Dermis microvascular lymphatic vessel endothelial cell (primary cell): ENCODE data around the gene CGNL1. TPM values are rescaled to one million over a fixed set of nuclear protein-coding genes. Genes with fewer than 3 reads are reported as not detected.
A peak's percentile ranks its signal among the peaks of the same experiment; 100 is the strongest.

Experiments used
- DNase-seq, 2 donors: peaks; one replicate each; pipeline versions ENCODE4 v3.0.0 to v3.0.0-alpha.2; 2010; ENCODE audit warnings: low read depth in 2 of 2
- total RNA-seq: library from RNA; depleted of rRNA; stranded (reverse); fragments of >200 nt; gene quantifications from 2 replicates; pipeline ENCODE4 v1.2.1, GENCODE V29; 2014

CGNL1 gene
- total RNA-seq, 1 donor from 2014 or later: 25.7 TPM

GRCh38 chr15:57348081-57348480, 28.2 kb upstream of the CGNL1 start:
- DNase-seq: no peak

- no peak for DNase-seq
These were observed 23.6 kb upstream of the CGNL1 start for GRCh38 chr15:57352535-57353316.

- no peak for DNase-seq
These were observed 22.9 kb upstream of the CGNL1 start for GRCh38 chr15:57353317-57353804.

- DNase-seq: no peak
These were observed 21.7 kb upstream of the CGNL1 start for GRCh38 chr15:57354436-57355123.

DNA sequence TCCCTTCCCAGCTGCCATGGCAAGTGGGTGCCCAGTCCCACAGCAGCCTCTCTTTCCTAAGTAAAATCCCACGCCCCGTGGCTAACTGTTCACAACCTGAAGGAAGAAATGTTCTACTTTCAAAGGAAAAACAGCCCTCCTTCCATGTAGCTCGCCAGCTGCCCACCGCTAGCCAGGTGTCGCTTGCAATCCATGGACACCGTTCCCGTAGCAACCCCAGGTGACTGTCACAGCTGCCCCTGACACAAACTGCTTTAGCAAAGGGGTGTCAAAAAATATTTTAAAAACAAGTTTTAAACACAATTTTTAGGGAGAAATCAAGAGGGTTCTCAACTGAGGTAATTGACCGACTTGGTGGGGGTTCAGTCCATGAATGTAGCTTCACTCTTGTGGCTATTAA, 21.0 kb upstream of the CGNL1 start:
- no peak for DNase-seq

- no peak for DNase-seq
These were observed 20.1 kb upstream of the CGNL1 start for GRCh38 chr15:57356178-57356577.

- peak in 1 of 2 donors; percentile 54 for DNase-seq
These were observed 19.7 kb upstream of the CGNL1 start for GRCh38 chr15:57356636-57357035.

DNA sequence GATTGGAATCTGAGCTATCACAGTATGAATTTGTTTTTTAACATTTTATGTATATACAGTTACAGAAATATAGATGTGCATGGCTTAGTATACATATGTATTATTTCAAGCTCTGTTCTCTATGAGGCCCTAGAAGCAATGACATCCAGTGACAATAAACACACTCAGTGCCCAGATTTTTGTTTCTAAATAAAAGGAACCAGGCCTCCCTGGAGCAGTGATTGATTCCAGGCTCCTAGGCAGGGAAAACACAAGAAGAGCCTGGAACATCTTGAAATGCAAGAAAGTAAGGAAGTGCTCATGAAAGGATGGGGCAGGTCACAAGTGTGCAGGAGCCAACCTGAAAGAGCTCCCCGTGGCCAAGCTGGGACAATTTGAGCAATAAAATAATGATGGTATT, 18.5 kb upstream of the CGNL1 start:
- DNase-seq: no peak

DNA sequence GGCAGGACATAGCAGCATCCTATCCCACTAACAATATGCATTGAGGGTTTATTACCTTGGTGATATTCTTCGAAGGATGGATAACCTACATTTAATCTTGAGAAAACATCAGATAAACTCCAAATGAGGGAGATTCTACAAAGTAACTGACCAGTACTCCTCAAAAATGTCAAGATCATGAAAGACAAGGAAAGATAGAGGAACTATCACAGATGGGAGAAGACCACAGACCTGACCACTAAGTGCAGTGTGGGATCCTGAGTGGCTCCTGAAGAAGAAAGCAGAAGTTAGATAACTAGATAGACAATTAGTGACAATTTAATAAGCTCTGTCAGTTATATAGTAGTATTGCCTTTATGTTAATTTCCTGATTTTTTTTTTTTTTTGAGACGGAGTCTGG, 17.7 kb upstream of the CGNL1 start:
- no peak for DNase-seq

DNA sequence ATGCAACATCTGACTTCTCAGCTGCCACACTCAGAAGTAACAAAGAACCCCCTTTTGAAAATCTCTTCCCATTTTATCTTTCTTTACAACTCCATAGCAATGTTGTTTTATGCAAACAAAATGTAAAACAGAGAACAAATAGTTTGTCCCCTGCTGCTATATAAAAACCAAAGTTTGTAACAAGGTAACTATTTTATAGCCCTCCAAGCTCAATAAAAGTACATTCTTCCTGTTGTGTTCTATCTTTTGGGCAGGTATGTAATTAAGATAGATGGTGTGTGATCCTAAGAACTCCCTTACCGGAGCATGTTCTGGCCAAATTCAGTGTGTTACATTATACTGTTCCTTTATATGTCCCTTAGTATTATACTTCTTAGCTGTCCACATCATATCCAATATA, 12.6 kb upstream of the CGNL1 start:
- no peak for DNase-seq

- DNase-seq: no peak
These were observed 11.9 kb upstream of the CGNL1 start for GRCh38 chr15:57364282-57365007.

- no peak for DNase-seq
These were observed 8.7 kb upstream of the CGNL1 start for GRCh38 chr15:57367556-57367955.

- no peak for DNase-seq
These were observed 5.4 kb upstream of the CGNL1 start for GRCh38 chr15:57370929-57371328.

DNA sequence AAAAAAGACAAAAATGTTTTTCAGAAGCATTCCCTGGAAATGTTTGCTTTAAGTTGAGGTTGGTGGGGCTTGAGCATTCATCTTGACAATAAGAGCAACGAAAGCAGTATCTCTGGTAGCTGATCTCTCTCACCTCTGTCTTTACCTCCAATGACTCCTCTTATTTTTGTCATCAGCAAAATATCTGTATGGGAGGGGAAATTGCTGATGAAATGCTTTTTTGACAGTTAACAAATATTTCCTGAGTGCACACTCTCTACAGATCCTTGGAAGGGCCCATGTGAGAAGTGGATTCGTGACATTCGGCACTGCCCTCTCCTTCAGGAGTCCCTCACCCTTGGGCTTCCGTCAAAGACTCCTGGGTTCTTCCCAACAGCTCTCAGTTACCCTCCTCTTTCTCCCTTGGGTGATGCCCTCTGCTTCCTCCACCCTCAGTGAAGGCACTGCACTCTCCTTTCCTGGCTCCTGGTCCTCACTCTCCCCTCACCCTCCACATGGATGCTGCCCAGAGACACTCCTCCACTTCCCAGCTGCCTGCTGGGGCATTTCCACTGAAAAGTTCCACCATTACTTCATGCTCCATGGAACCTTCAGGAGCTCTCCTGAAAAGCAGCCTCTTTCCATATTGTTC, 2.9 kb upstream of the CGNL1 start:
- no peak for DNase-seq

GRCh38 chr15:57373882-57374276, 2.4 kb upstream of the CGNL1 start:
- no peak for DNase-seq

DNA sequence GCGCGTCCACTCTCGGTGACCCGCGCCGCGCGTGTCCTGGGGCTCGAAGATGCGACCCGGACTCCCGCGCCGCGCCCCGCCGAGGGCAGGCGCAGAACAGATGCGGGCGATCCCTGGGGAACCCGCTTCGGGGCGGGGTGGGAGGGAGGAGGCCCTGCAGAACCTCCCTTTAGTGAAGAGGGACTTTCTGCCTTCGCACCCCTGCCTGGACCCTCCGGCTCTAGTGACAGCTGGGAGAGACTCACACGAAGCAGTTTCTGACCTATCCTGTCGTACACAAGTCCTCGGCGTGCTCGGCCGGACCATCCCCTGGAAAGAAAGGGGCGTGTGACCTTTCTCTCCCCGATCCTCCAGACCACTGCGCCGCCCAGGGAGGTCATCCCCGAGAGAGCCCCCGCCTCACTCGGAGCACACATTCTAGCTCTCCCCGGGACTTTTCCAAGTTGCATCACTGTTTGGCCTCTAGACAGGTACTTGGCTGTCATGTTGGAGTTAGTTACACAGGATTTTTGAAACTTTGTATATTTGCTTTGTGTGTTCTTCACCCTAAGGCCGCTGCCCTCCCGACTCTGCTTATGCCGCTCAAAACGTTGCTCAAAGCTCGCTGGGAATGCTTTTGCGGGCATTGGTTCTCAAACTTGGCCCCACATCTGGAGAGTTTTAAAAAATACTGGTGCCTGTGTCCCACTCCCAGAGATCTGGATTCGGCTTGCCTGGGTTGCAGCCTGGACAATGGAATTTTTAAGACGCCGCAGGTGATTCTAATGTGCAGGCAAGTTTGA, 582 bp downstream of the CGNL1 start:
- peak in 1 of 2 donors; percentile 28 for DNase-seq

- DNase-seq: peak in 1 of 2 donors; percentile 33
These were observed 1.2 kb downstream of the CGNL1 start for GRCh38 chr15:57377478-57377847.

DNA sequence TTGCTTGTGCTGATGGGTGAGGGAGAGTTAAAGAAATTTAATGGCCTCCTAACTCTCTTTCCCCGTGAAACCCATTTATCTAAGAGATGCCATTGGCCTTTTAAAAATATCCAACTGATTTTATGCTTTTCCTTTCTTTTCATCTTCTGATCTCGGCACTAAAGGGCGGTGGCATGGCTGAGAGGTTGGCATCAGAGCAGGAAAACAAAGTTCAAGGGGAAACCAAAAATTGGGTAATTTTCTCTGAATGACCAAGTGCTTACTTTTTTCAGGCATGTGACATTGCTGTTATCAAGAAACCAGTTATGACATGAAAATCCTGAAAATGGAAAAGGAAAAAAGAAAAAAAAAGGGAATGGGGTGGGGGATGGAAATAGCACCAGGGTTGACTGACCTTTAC, 3.2 kb downstream of the CGNL1 start:
- no peak for DNase-seq

DNA sequence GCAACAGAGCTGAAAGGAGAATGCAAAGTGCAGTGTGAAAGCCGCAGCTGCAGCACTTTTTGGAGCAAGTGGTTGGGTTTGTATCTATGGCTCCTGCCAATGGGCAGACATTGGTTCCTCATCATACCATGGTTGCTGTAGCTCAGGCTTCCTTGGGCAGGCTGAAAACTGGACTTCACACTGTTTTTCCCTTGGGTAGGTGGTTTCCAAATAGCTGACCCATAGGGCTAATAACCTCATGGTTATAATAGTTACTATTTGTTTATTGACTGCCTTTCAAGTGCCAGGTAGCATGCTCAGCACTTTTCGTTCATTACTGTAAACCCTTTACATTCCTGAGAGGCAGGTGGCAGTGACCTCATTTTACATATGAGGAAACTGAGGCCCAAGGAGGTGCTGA, 4.5 kb downstream of the CGNL1 start:
- no peak for DNase-seq

GRCh38 chr15:57382215-57382614, 5.9 kb downstream of the CGNL1 start:
- DNase-seq: no peak

DNA sequence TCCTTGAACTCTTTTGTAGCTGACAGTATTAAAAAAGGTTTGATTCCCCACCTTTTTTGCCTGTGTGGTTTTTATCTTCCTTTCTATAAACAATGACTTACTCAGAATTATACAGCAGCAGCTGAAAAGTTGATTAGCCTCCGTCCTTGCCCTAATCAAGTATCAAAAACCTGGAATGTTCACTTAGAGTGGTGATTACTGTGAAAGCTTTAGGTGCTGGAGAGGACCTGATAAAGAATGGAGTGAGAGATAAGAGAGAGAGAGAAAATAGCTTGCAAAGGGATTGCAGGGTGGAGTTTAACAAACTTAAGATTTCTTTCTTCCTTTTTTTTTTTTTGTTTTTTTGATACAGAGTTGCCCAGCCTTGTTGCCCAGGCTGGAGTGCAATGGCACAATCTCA, 6.7 kb downstream of the CGNL1 start:
- DNase-seq: no peak
